MM.1S (cell line): ENCODE results near the gene TENM4.

Experiments
- DNase-seq: peaks from one replicate; pipeline ENCODE4 v3.0.0-alpha.2; 2015
- H2AFZ ChIP-seq: fragments of 300-600 bp; sonication (generic); 2 replicates; pipeline ENCODE4 v1.6.0; 2016; ENCODE audit warnings: antibody characterized with exemption, low read length
- H3F3A ChIP-seq: fragments of 300-600 bp; sonication (generic); 2 replicates; pipeline ENCODE4 v1.6.1; 2016; ENCODE audit warnings: mild to moderate bottlenecking, antibody characterized with exemption, low read length, moderate library complexity, mixed read lengths; ENCODE audit not compliant: insufficient read depth
- H3K27ac ChIP-seq: fragments of 300-600 bp; sonication (generic); 2 replicates; pipeline ENCODE4 v1.5.1; 2016; ENCODE audit warnings: mild to moderate bottlenecking, low read length
- H3K27me3 ChIP-seq: fragments of 300-600 bp; sonication (generic); replicated peaks from 2 replicates; pipeline ENCODE4 v1.6.0; 2016; ENCODE audit warnings: low read length; ENCODE audit not compliant: insufficient read depth
- H3K36me3 ChIP-seq: fragments of 300-600 bp; sonication (generic); replicated peaks from 2 replicates; pipeline ENCODE4 v1.6.1; 2016; ENCODE audit warnings: mild to moderate bottlenecking, low read length, mixed read lengths; ENCODE audit not compliant: insufficient read depth
- H3K4me1 ChIP-seq: fragments of 300-600 bp; sonication (generic); 2 replicates; pipeline ENCODE4 v1.6.1; 2016; ENCODE audit warnings: low read length, mixed read lengths
- H3K4me2 ChIP-seq: fragments of 300-600 bp; sonication (generic); 2 replicates; pipeline ENCODE4 v1.6.0; 2016; ENCODE audit warnings: low read depth, low read length
- H3K4me3 ChIP-seq: fragments of 300-600 bp; sonication (generic); 2 replicates; pipeline ENCODE4 v1.5.1; 2016; ENCODE audit warnings: low read length, mixed read lengths
- H3K79me2 ChIP-seq: fragments of 300-600 bp; sonication (generic); 2 replicates; pipeline ENCODE4 v1.6.1; 2016; ENCODE audit warnings: mixed run types, low read length, mixed read lengths
- H3K9ac ChIP-seq: fragments of 300-600 bp; sonication (generic); 2 replicates; pipeline ENCODE4 v1.6.1; 2016; ENCODE audit warnings: low read length, mixed read lengths
- H3K9me2 ChIP-seq: fragments of 300-600 bp; sonication (generic); replicated peaks from 2 replicates; pipeline ENCODE4 v1.6.1; 2016; ENCODE audit warnings: mild to moderate bottlenecking, low read length, mixed read lengths; ENCODE audit not compliant: insufficient read depth
- H3K9me3 ChIP-seq: fragments of 300-600 bp; sonication (generic); replicated peaks from 2 replicates; pipeline ENCODE4 v1.6.1; 2016; ENCODE audit warnings: mild to moderate bottlenecking, low read length, mixed read lengths; ENCODE audit not compliant: insufficient read depth
- H4K20me1 ChIP-seq: fragments of 300-600 bp; sonication (generic); 2 replicates; pipeline ENCODE4 v1.6.1; 2016; ENCODE audit warnings: mild to moderate bottlenecking, low read length, moderate library complexity, mixed read lengths; ENCODE audit not compliant: insufficient read depth
- CTCF ChIP-seq: fragments of 300-600 bp; sonication (generic); IDR thresholded peaks from 2 replicates; pipeline ENCODE4 v1.5.1; 2016; ENCODE audit warnings: antibody characterized with exemption, low read length, mixed read lengths
- EZH2 ChIP-seq: fragments of 300-600 bp; sonication (generic); optimal IDR thresholded peaks from 2 replicates; pipeline ENCODE3; 2017; ENCODE audit warnings: low read depth, mild to moderate bottlenecking, antibody characterized with exemption, low read length, mixed read lengths
- EZH2phosphoT487 ChIP-seq: fragments of 300-600 bp; sonication (generic); IDR thresholded peaks from 2 replicates; pipeline ENCODE4 v1.6.1; 2018; ENCODE audit warnings: antibody characterized with exemption, low read length

TENM4 gene

GRCh38 chr11:78797559-78797958, 643.3 kb downstream of the TENM4 start:
- no peaks in the 10 kb centered on the region for H3K79me2 ChIP-seq
- TF ChIP-seq CTCF (no peak), EZH2 (no peak), EZH2phosphoT487 (no peak)
- no peak overlapping the region for H3K4me3 ChIP-seq
- H3K4me2 ChIP-seq: no peak overlapping the region
- no peaks in the 10 kb centered on the region for H3K9me2 ChIP-seq
- H2AFZ ChIP-seq: no peak overlapping the region
- H3K27ac ChIP-seq: no peak overlapping the region
- H3F3A ChIP-seq: no peaks in the 10 kb centered on the region
- no peaks in the 10 kb centered on the region for H3K9me3 ChIP-seq
- H3K27me3 ChIP-seq: no peaks in the 10 kb centered on the region
- no peaks in the 10 kb centered on the region for H4K20me1 ChIP-seq
- no peak overlapping the region for H3K9ac ChIP-seq
- DNase-seq: no peak
- no peaks in the 10 kb centered on the region for H3K4me1 ChIP-seq
- no peaks in the 10 kb centered on the region for H3K36me3 ChIP-seq

- Histone ChIP-seq H2AFZ (no peak overlapping the region), H3K4me2 (no peak overlapping the region), H3K27me3 (no peaks in the 10 kb centered on the region), H3K9ac (no peak overlapping the region), H3K9me3 (no peaks in the 10 kb centered on the region), H3K4me3 (no peak overlapping the region), H3K9me2 (no peaks in the 10 kb centered on the region), H3K4me1 (no peaks in the 10 kb centered on the region), H4K20me1 (no peaks in the 10 kb centered on the region), H3K36me3 (no peaks in the 10 kb centered on the region), H3K79me2 (no peaks in the 10 kb centered on the region), H3K27ac (no peak overlapping the region), H3F3A (no peaks in the 10 kb centered on the region)
- DNase-seq: no peak
- TF ChIP-seq EZH2: no peak
- no peak for TF ChIP-seq CTCF
- TF ChIP-seq EZH2phosphoT487: no peak
Measured at GRCh38 chr11:78796956-78797355, 643.9 kb downstream of the TENM4 start.

- H3K9ac ChIP-seq: no peak overlapping the region
- no peaks in the 10 kb centered on the region for H3F3A ChIP-seq
- no peak overlapping the region for H3K4me3 ChIP-seq
- no peak overlapping the region for H3K4me2 ChIP-seq
- no peak overlapping the region for H3K27ac ChIP-seq
- TF ChIP-seq CTCF: no peak
- TF ChIP-seq EZH2phosphoT487: no peak
- TF ChIP-seq EZH2: no peak
- DNase-seq: no peak
- no peaks in the 10 kb centered on the region for H3K9me2 ChIP-seq
- no peaks in the 10 kb centered on the region for H3K36me3 ChIP-seq
- no peaks in the 10 kb centered on the region for H3K79me2 ChIP-seq
- H4K20me1 ChIP-seq: no peaks in the 10 kb centered on the region
- no peaks in the 10 kb centered on the region for H3K9me3 ChIP-seq
- H2AFZ ChIP-seq: no peak overlapping the region
- no peaks in the 10 kb centered on the region for H3K27me3 ChIP-seq
- H3K4me1 ChIP-seq: no peaks in the 10 kb centered on the region
Measured at GRCh38 chr11:78795621-78796261, 645.1 kb downstream of the TENM4 start.
